ENCODE measurements around the gene GPATCH4.
"Not testable (repeated sequence)": the region's sequence is repeated elsewhere in the genome, so short reads cannot be mapped to it uniquely, and the experiment has no call there.

GPATCH4 gene

GRCh38 chr1:156552937-156553336, 48.3 kb downstream of the GPATCH4 start:
- H3K4me1 ChIP-seq (ENCODE audit: insufficient read depth, low read length); H3K9me3 ChIP-seq (ENCODE audit: low read length); H2AFZ ChIP-seq (ENCODE audit: low read depth, low read length); H3K27me3 ChIP-seq (ENCODE audit: insufficient read depth, low read length); H3K4me3 ChIP-seq (ENCODE audit: low read length): not testable (repeated sequence)
- H3K36me3 ChIP-seq (ENCODE audit: insufficient read depth, low read length): peaks cover 66% of the 10 kb centered on the region

GRCh38 chr1:156552518-156552917, 48.8 kb downstream of the GPATCH4 start:
- H3K36me3 ChIP-seq (ENCODE audit: insufficient read depth, low read length): peaks cover 70% of the 10 kb centered on the region
- no peaks in the 10 kb centered on the region for H3K4me1 ChIP-seq (ENCODE audit: insufficient read depth, low read length)
- H3K27me3 ChIP-seq (ENCODE audit: insufficient read depth, low read length): no peaks in the 10 kb centered on the region
- no peaks in the 10 kb centered on the region for H3K9me3 ChIP-seq (ENCODE audit: low read length)
- no peak overlapping the region for H2AFZ ChIP-seq (ENCODE audit: low read depth, low read length)
- no peak overlapping the region for H3K4me3 ChIP-seq (ENCODE audit: low read length)

- Histone ChIP-seq H3K9me3 (ENCODE audit: low read length) (no peaks in the 10 kb centered on the region), H3K4me3 (ENCODE audit: low read length) (no peak overlapping the region), H2AFZ (ENCODE audit: low read depth, low read length) (no peak overlapping the region), H3K36me3 (ENCODE audit: insufficient read depth, low read length) (peaks cover 76% of the 10 kb centered on the region), H3K4me1 (ENCODE audit: insufficient read depth, low read length) (no peaks in the 10 kb centered on the region), H3K27me3 (ENCODE audit: insufficient read depth, low read length) (no peaks in the 10 kb centered on the region)
These were observed 49.4 kb downstream of the GPATCH4 start for GRCh38 chr1:156551869-156552268.

- Histone ChIP-seq H2AFZ (ENCODE audit: low read depth, low read length) (no peak overlapping the region), H3K4me3 (ENCODE audit: low read length) (no peak overlapping the region), H3K9me3 (ENCODE audit: low read length) (no peaks in the 10 kb centered on the region), H3K4me1 (ENCODE audit: insufficient read depth, low read length) (no peaks in the 10 kb centered on the region), H3K27me3 (ENCODE audit: insufficient read depth, low read length) (no peaks in the 10 kb centered on the region), H3K36me3 (ENCODE audit: insufficient read depth, low read length) (peaks cover 78% of the 10 kb centered on the region)
These were observed 50.1 kb downstream of the GPATCH4 start for GRCh38 chr1:156551066-156551643.

- no peaks in the 10 kb centered on the region for H3K27me3 ChIP-seq (ENCODE audit: insufficient read depth, low read length)
- H3K36me3 ChIP-seq (ENCODE audit: insufficient read depth, low read length): peaks cover 76% of the 10 kb centered on the region
- H3K4me3 ChIP-seq (ENCODE audit: low read length): no peak overlapping the region
- no peak overlapping the region for H2AFZ ChIP-seq (ENCODE audit: low read depth, low read length)
- no peaks in the 10 kb centered on the region for H3K4me1 ChIP-seq (ENCODE audit: insufficient read depth, low read length)
- H3K9me3 ChIP-seq (ENCODE audit: low read length): no peaks in the 10 kb centered on the region
These were observed 50.9 kb downstream of the GPATCH4 start for GRCh38 chr1:156550346-156550745.

- no peak overlapping the region for H2AFZ ChIP-seq (ENCODE audit: low read depth, low read length)
- no peaks in the 10 kb centered on the region for H3K27me3 ChIP-seq (ENCODE audit: insufficient read depth, low read length)
- H3K4me1 ChIP-seq (ENCODE audit: insufficient read depth, low read length): no peaks in the 10 kb centered on the region
- H3K9me3 ChIP-seq (ENCODE audit: low read length): no peaks in the 10 kb centered on the region
- no peak overlapping the region for H3K4me3 ChIP-seq (ENCODE audit: low read length)
- H3K36me3 ChIP-seq (ENCODE audit: insufficient read depth, low read length): peaks cover 71% of the 10 kb centered on the region
These were observed 51.4 kb downstream of the GPATCH4 start for GRCh38 chr1:156549831-156550230.

GRCh38 chr1:156549390-156549789, 51.9 kb downstream of the GPATCH4 start:
- Histone ChIP-seq H3K4me3 (ENCODE audit: low read length) (no peak overlapping the region), H3K4me1 (ENCODE audit: insufficient read depth, low read length) (no peaks in the 10 kb centered on the region), H2AFZ (ENCODE audit: low read depth, low read length) (no peak overlapping the region), H3K36me3 (ENCODE audit: insufficient read depth, low read length) (peaks cover 67% of the 10 kb centered on the region), H3K9me3 (ENCODE audit: low read length) (no peaks in the 10 kb centered on the region), H3K27me3 (ENCODE audit: insufficient read depth, low read length) (no peaks in the 10 kb centered on the region)

- H2AFZ ChIP-seq (ENCODE audit: low read depth, low read length): no peak overlapping the region
- H3K27me3 ChIP-seq (ENCODE audit: insufficient read depth, low read length): no peaks in the 10 kb centered on the region
- H3K4me1 ChIP-seq (ENCODE audit: insufficient read depth, low read length): no peaks in the 10 kb centered on the region
- peaks cover 74% of the 10 kb centered on the region for H3K36me3 ChIP-seq (ENCODE audit: insufficient read depth, low read length)
- no peaks in the 10 kb centered on the region for H3K9me3 ChIP-seq (ENCODE audit: low read length)
- no peak overlapping the region for H3K4me3 ChIP-seq (ENCODE audit: low read length)
These were observed 53.3 kb downstream of the GPATCH4 start for GRCh38 chr1:156547982-156548381.

GRCh38 chr1:156547434-156547833, 53.8 kb downstream of the GPATCH4 start:
- H3K9me3 ChIP-seq (ENCODE audit: low read length): no peaks in the 10 kb centered on the region
- H3K27me3 ChIP-seq (ENCODE audit: insufficient read depth, low read length): no peaks in the 10 kb centered on the region
- no peak overlapping the region for H3K4me3 ChIP-seq (ENCODE audit: low read length)
- no peak overlapping the region for H2AFZ ChIP-seq (ENCODE audit: low read depth, low read length)
- no peaks in the 10 kb centered on the region for H3K4me1 ChIP-seq (ENCODE audit: insufficient read depth, low read length)
- peaks cover 76% of the 10 kb centered on the region for H3K36me3 ChIP-seq (ENCODE audit: insufficient read depth, low read length)

- Histone ChIP-seq H3K27me3 (ENCODE audit: insufficient read depth, low read length) (no peaks in the 10 kb centered on the region), H2AFZ (ENCODE audit: low read depth, low read length) (no peak overlapping the region), H3K4me1 (ENCODE audit: insufficient read depth, low read length) (no peaks in the 10 kb centered on the region), H3K4me3 (ENCODE audit: low read length) (no peak overlapping the region), H3K36me3 (ENCODE audit: insufficient read depth, low read length) (peaks cover 69% of the 10 kb centered on the region), H3K9me3 (ENCODE audit: low read length) (no peaks in the 10 kb centered on the region)
These were observed 55.0 kb downstream of the GPATCH4 start for GRCh38 chr1:156546267-156546666.

- H3K4me3 ChIP-seq (ENCODE audit: low read length): no peak overlapping the region
- H3K36me3 ChIP-seq (ENCODE audit: insufficient read depth, low read length): peaks cover 71% of the 10 kb centered on the region
- no peaks in the 10 kb centered on the region for H3K9me3 ChIP-seq (ENCODE audit: low read length)
- no peak overlapping the region for H2AFZ ChIP-seq (ENCODE audit: low read depth, low read length)
- H3K4me1 ChIP-seq (ENCODE audit: insufficient read depth, low read length): no peaks in the 10 kb centered on the region
- H3K27me3 ChIP-seq (ENCODE audit: insufficient read depth, low read length): no peaks in the 10 kb centered on the region
These were observed 56.6 kb downstream of the GPATCH4 start for GRCh38 chr1:156544592-156545102.
